ENCODE results near the gene SHC3. TPM values are rescaled to one million over a fixed set of nuclear protein-coding genes. Genes with fewer than 3 reads are reported as not detected.

The SHC3 gene
- total RNA-seq, 4 donors from 2014 or later, result 2.3 to 4.9 (median 4.8) TPM

DNA sequence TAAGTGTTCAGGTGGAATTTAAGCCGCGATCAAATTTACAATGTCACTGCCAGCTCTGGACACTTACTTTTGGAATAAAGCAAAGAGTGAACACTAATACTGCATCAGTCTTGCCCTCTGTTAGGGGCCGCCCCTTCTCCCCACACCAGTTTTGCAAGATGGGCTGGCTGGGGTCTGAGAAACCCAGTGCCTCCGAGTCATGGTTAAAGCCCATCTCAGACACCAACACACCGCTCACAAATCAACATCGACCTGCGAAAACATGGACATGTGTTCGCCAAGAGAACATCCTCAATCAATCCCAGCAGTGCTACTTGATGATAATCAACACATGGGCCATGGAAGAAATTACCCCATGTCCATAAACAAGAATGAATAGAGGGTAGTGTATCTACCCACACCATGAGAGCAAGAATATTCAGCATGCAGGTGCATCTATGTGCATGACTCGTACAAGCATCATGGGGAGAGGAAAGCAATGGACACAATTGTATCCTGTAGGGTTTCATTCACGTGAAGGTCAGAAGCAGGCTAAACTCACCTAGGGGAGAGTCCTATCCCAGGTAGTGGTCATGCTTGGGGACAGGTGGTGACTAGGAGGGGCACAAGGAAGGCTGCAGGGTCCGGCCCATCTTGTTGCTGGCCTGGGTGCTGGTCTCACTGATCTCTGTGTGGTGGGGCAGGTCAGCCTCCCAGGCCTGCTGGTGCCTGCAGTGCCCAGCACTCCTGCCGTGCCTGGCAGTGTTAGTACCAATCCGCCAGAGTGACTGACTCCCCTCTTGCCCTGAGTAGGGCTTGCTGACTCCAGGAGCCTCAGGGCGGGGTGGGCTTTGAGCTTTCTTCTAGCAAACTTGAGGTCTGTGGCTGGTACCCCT is 182.3 kb downstream of the SHC3 start:
- Histone ChIP-seq H3K9me3 (no peaks in the 10 kb centered on the region), H3K4me1 (peaks cover 9 to 97% (median 49%) of the 10 kb centered on the region in 3 donors), H3K4me3 (peak overlapping the region in 1 of 2 donors; percentile 98), H3K27me3 (no peaks in the 10 kb centered on the region), H3K27ac (peak overlapping the region in 3 of 4 donors; percentile 96 to 98 (median 97)), H3K36me3 (no peaks in the 10 kb centered on the region)
- no peak for TF ChIP-seq POLR2AphosphoS5 (IDR thresholded peaks at IDR 0.05)
- TF ChIP-seq, protein P1, sequence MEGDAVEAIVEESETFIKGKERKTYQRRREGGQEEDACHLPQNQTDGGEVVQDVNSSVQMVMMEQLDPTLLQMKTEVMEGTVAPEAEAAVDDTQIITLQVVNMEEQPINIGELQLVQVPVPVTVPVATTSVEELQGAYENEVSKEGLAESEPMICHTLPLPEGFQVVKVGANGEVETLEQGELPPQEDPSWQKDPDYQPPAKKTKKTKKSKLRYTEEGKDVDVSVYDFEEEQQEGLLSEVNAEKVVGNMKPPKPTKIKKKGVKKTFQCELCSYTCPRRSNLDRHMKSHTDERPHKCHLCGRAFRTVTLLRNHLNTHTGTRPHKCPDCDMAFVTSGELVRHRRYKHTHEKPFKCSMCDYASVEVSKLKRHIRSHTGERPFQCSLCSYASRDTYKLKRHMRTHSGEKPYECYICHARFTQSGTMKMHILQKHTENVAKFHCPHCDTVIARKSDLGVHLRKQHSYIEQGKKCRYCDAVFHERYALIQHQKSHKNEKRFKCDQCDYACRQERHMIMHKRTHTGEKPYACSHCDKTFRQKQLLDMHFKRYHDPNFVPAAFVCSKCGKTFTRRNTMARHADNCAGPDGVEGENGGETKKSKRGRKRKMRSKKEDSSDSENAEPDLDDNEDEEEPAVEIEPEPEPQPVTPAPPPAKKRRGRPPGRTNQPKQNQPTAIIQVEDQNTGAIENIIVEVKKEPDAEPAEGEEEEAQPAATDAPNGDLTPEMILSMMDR (IDR thresholded peaks at IDR 0.05), result no peak
- TF ChIP-seq EP300 (IDR thresholded peaks at IDR 0.05), result no peak
- no peak for TF ChIP-seq POLR2A (IDR thresholded peaks at IDR 0.05)
- 76 to 89% methylated on average over 5 to 9 of the region's 14 CpGs for WGBS, 2 donors (ENCODE audit: low coverage in 1 of 2)
- no peak for ATAC-seq

DNA sequence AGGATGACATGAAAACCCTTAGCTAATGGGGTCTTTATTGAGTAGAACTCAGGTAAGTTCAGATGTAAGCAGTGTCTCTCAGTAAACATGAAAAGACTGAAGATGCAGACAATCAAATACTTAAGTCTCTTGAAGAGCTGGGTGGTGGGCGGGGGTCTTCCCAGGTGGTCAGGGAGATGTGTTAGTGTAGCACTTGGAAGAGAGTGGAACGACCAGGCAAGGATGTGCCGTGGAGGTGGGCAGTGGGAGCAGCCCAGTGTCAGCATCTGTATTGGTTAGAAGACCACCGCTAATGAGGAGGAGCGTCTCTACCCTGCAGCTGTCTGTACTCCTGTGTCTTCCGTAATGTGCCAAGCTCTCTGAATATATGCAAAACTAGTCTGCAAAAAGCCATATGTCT is 183.0 kb downstream of the SHC3 start:
- Histone ChIP-seq H3K9me3 (no peaks in the 10 kb centered on the region), H3K27me3 (no peaks in the 10 kb centered on the region), H3K4me3 (peak overlapping the region; percentile 88 to 98), H3K27ac (peak overlapping the region; percentile 90 to 98 (median 96)), H3K36me3 (no peaks in the 10 kb centered on the region), H3K4me1 (peaks cover 7 to 96% (median 45%) of the 10 kb centered on the region in 3 donors)
- 53 to 57% methylated on average over 4 to 5 of the region's 6 CpGs for WGBS, 2 donors (ENCODE audit: low coverage in 1 of 2)
- TF ChIP-seq, protein P1 (IDR thresholded peaks at IDR 0.05), result no peak
- TF ChIP-seq EP300 (IDR thresholded peaks at IDR 0.05) (no peak), POLR2AphosphoS5 (IDR thresholded peaks at IDR 0.05) (no peak), POLR2A (IDR thresholded peaks at IDR 0.05) (no peak)
- ATAC-seq, result no peak

DNA sequence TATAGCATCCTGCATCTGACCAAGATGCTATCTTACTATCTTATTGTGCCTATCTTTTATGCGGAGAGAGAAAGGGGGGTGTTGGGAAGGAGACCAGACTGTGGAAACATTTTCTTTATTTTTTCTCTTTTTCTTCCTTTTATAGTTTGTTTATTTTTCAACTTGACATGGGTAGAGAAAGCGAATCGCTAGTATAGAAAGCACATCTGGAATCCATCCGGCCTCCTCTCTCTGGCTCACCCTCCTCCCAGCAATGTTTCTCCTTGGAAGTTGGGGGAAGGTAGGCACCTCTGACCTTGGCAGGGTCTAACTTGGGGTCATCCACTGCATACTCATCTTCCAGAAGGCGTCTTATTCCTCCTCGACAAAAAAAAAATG is 183.4 kb downstream of the SHC3 start:
- TF ChIP-seq, protein P1 (IDR thresholded peaks at IDR 0.05), result no peak
- TF ChIP-seq POLR2A (IDR thresholded peaks at IDR 0.05) (no peak), POLR2AphosphoS5 (IDR thresholded peaks at IDR 0.05) (no peak), EP300 (IDR thresholded peaks at IDR 0.05) (no peak)
- WGBS, 2 donors (ENCODE audit: low coverage in 1 of 2), result 18 to 27% methylated on average over 6 of the region's 6 CpGs
- Histone ChIP-seq H3K4me3 (peak overlapping the region; percentile 88 to 98), H3K27ac (peak overlapping the region; percentile 90 to 98 (median 96)), H3K9me3 (no peaks in the 10 kb centered on the region), H3K27me3 (no peaks in the 10 kb centered on the region), H3K4me1 (peaks cover 3 to 96% (median 41%) of the 10 kb centered on the region in 3 donors), H3K36me3 (no peaks in the 10 kb centered on the region)
- no peak for ATAC-seq

DNA sequence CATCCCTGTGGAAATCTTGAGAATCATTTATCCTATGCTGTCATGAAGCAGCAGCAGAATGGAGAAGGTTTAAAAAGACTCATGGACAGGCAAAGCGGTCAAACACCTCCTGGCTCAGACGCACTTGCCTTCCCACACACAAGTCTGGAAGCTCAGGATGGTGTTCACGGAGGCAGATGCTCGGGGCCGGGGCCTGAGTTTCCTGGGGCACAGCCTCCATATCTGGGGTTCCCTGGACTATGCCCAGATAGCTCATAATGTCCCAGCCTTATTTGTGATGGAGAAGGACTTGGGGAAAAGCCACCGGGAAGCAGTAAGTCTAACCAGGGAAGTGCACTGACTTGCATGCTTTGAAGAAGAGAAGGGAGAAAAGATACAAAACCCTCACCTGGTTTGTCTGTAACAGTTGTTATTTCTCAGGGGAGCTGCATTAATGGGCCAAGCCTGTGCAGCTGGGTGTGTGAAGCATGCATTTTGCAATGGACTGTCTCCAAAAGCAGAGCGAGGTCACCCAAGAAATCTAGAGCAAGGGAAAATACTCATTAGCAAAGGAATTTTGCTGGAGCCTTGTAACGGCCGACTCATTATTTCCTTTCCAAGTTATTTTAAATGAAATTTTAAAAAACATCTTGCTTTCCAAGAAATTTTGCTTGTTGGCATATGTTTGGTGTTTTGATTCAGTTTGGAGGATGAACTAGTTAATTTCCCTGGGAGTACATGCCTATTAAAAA is 184.0 kb downstream of the SHC3 start:
- Histone ChIP-seq H3K9me3 (no peaks in the 10 kb centered on the region), H3K4me3 (peak overlapping the region; percentile 88 to 98), H3K27ac (peak overlapping the region; percentile 90 to 98 (median 96)), H3K4me1 (peaks cover 6 to 96% (median 43%) of the 10 kb centered on the region in 3 donors), H3K27me3 (no peaks in the 10 kb centered on the region), H3K36me3 (no peaks in the 10 kb centered on the region)
- 6 to 15% methylated on average over 4 to 5 of the region's 9 CpGs for WGBS, 2 donors (ENCODE audit: low coverage in 1 of 2)
- TF ChIP-seq, protein P1 (IDR thresholded peaks at IDR 0.05), result no peak
- TF ChIP-seq POLR2AphosphoS5 (IDR thresholded peaks at IDR 0.05), result peak; percentile 51
- ATAC-seq, result no peak

All from gastroesophageal sphincter (tissue), 4 donors.